NCI-H345 (cell line): Measurements from ENCODE around the gene LPGAT1.
A peak's percentile ranks its signal among the peaks of the same experiment; 100 is the strongest.
"Not testable (repeated sequence)": the region's sequence is repeated elsewhere in the genome, so short reads cannot be mapped to it uniquely, and the experiment has no call there.

ENCODE experiments used
- DNase-seq: peaks from one replicate; lab custom pipeline; 2025; lab: John Stamatoyannopoulos, UW

The LPGAT1 gene

GRCh38 chr1:211704543-211704942 is 126.0 kb downstream of the LPGAT1 start:
- no peak for DNase-seq

DNA sequence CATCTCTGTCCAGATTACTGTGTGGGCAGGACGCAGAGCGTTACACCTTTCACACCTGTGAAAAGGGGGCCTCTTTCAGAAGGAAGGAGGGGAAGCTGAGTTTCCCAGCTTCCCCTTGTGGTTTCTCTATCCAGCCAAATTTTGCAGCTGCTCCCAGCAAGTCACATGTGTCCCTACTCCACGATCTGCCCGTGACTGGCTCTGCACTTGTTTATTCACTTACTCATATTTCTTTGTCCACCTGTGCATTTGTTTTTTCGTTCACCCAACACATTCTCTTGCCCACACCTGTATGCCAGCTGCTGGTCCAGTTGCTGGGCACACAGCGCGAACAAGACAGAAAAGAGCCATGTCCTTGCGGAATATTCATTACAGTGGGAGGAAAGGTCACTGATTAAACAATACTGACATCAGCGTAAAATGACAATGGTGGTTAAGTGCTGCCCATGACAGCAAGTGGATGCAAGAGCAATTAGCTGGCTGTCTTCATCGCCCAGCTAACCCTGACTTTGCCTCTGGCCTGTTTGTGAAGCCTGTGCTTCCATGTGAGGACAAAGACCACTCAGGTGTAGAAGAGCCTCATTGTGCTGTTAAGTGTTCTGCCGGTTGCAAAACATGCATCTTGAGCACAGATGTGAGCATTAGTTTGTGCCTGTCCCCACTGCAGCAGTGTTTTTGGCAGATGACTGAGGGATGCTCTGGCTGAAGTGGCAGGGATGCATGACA is 126.6 kb downstream of the LPGAT1 start:
- peak; percentile 94 for DNase-seq

GRCh38 chr1:211701733-211702132 is 128.8 kb downstream of the LPGAT1 start:
- DNase-seq, result no peak

- DNase-seq, result no peak
These were observed 131.5 kb downstream of the LPGAT1 start for GRCh38 chr1:211699059-211699458.

- DNase-seq, result peak; percentile 70
These were observed 132.2 kb downstream of the LPGAT1 start for GRCh38 chr1:211698161-211699026.

DNA sequence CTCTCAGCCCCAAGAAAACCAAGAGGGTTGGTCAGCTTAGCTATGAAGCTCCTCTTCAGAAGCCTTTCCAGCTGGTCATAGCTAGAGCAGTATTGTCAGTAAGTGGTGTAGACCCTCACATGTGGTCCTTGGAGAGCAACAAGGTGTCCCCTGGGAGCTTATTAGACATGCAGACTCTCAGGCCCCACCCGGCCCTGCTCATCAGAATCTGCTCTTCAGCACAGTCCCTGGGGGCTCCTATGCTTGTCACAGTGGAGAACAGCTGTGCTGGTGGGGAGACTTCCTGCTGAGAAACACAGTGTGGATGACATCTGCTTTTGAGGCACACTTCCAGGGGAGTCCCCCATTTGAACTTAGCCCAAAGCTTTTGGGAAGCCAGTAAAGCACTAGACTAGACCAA is 133.2 kb downstream of the LPGAT1 start:
- peak; percentile 69 for DNase-seq

DNA sequence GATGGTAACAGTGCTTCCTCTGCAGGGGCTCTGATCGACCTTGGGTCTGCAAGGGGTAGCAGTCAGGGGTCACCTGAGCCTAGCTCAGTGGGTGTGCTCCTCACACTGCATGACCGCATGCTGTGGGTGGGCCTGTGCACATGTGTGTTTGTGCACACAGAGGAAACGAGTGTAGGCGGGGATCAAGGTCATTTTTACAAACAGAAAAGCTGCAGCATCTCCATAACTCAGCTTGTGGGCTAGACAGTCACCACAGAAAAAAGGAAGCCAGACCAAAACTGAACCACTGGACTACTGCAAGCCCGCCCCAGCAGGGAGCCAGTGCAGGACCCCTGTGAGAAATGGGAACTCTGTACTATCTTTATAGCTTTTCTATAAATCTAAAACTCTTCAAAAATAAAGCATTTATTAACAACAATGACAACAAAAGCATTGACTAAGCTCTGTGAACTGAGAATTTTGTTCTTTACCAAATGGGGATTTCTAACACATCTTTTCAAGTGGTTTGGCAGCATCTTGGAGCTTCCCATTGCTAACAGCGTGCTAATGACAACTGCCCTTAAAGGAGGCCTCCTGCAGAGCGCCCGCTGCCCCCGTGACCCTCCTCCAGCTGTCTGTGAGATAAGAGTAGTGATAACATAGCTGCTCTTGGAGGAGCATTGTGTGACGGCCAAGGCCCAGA is 135.3 kb downstream of the LPGAT1 start:
- DNase-seq, result no peak

DNA sequence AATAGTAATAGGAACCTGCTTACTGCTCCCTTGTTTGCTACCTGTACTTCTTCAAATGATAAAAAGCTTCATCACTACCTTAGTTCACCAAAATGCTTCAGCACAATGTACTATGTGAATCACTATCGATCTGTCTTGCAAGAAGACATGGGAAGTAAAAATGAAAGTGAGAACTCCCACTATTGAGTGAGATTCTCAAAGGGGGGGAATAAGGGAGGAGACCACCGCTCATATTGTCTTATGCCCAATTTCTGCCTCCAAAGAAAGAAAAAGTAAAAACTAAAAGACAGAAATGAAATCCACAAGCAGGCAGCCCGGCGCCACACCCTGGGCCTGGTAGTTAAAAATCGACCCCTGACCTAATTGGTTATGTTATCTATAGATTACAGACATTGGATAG is 136.7 kb downstream of the LPGAT1 start:
- DNase-seq, result not testable (repeated sequence)
